ENCODE measurements around the gene FBXO42.
A peak's percentile ranks its signal among the peaks of the same experiment; 100 is the strongest.
"Not testable (repeated sequence)": the region's sequence is repeated elsewhere in the genome, so short reads cannot be mapped to it uniquely, and the experiment has no call there.

The FBXO42 gene

GRCh38 chr1:16226490-16227179 is 125.6 kb downstream of the FBXO42 start:
- Histone ChIP-seq H3K36me3 (ENCODE audit: control insufficient read depth in 5 of 5, insufficient read depth in 5 of 5, low read length in 5 of 5) (peaks cover 0 to 3% (median 0%) of the 10 kb centered on the region in 5 donors), H3K9ac (ENCODE audit: low read length in 5 of 5) (no peak overlapping the region), H3K9me3 (ENCODE audit: control insufficient read depth in 5 of 5, low read length in 5 of 5) (peaks cover 0 to 3% (median 0%) of the 10 kb centered on the region in 5 donors), H3K27ac (ENCODE audit: low read depth, low read length) (no peak overlapping the region), H3K4me1 (ENCODE audit: control insufficient read depth in 5 of 5, insufficient read depth in 5 of 5, low read length in 5 of 5) (peaks cover 0 to 12% (median 10%) of the 10 kb centered on the region in 5 donors), H3K27me3 (ENCODE audit: control insufficient read depth in 5 of 5, insufficient read depth in 4 of 5, low read length in 5 of 5) (peaks cover 0 to 25% (median 14%) of the 10 kb centered on the region in 5 donors), H3K4me3 (ENCODE audit: low read depth in 1 of 5, low read length in 5 of 5) (peak overlapping the region in 4 of 5 donors; percentile 34 to 55 (median 43))

GRCh38 chr1:16226129-16226489 is 126.2 kb downstream of the FBXO42 start:
- no peaks in the 10 kb centered on the region for H3K36me3 ChIP-seq (ENCODE audit: control insufficient read depth in 5 of 5, insufficient read depth in 5 of 5, low read length in 5 of 5)
- peaks cover 0 to 3% (median 0%) of the 10 kb centered on the region in 5 donors for H3K9me3 ChIP-seq (ENCODE audit: control insufficient read depth in 5 of 5, low read length in 5 of 5)
- peak overlapping the region in 2 of 5 donors; percentile 34 to 55 for H3K4me3 ChIP-seq (ENCODE audit: low read depth in 1 of 5, low read length in 5 of 5)
- H3K27ac ChIP-seq (ENCODE audit: low read depth, low read length): no peak overlapping the region
- H3K27me3 ChIP-seq (ENCODE audit: control insufficient read depth in 5 of 5, insufficient read depth in 4 of 5, low read length in 5 of 5): peaks cover 0 to 25% (median 14%) of the 10 kb centered on the region in 5 donors
- no peak overlapping the region for H3K9ac ChIP-seq (ENCODE audit: low read length in 5 of 5)
- H3K4me1 ChIP-seq (ENCODE audit: control insufficient read depth in 5 of 5, insufficient read depth in 5 of 5, low read length in 5 of 5): peaks cover 0 to 12% (median 10%) of the 10 kb centered on the region in 5 donors

GRCh38 chr1:16224472-16224871 is 127.8 kb downstream of the FBXO42 start:
- H3K27ac ChIP-seq (ENCODE audit: low read depth, low read length): no peak overlapping the region

GRCh38 chr1:16222716-16223115 is 129.6 kb downstream of the FBXO42 start:
- Histone ChIP-seq H3K4me1 (ENCODE audit: control insufficient read depth in 5 of 5, insufficient read depth in 5 of 5, low read length in 5 of 5) (peaks cover 0 to 16% (median 13%) of the 10 kb centered on the region in 5 donors), H3K27me3 (ENCODE audit: control insufficient read depth in 5 of 5, insufficient read depth in 4 of 5, low read length in 5 of 5) (peaks cover 0 to 21% (median 11%) of the 10 kb centered on the region in 5 donors)
- H3K9ac ChIP-seq (ENCODE audit: low read length in 5 of 5); H3K4me3 ChIP-seq (ENCODE audit: low read depth in 1 of 5, low read length in 5 of 5); H3K9me3 ChIP-seq (ENCODE audit: control insufficient read depth in 5 of 5, low read length in 5 of 5); H3K27ac ChIP-seq (ENCODE audit: low read depth, low read length); H3K36me3 ChIP-seq (ENCODE audit: control insufficient read depth in 5 of 5, insufficient read depth in 5 of 5, low read length in 5 of 5): not testable (repeated sequence)

More at GRCh38 chr1:16224472-16224871, 127.8 kb downstream of the FBXO42 start:
- Histone ChIP-seq H3K9ac (ENCODE audit: low read length in 5 of 5) (no peak overlapping the region), H3K4me1 (ENCODE audit: control insufficient read depth in 5 of 5, insufficient read depth in 5 of 5, low read length in 5 of 5) (peaks cover 0 to 12% (median 10%) of the 10 kb centered on the region in 5 donors), H3K4me3 (ENCODE audit: low read depth in 1 of 5, low read length in 5 of 5) (no peak overlapping the region), H3K9me3 (ENCODE audit: control insufficient read depth in 5 of 5, low read length in 5 of 5) (peaks cover 0 to 3% (median 0%) of the 10 kb centered on the region in 5 donors), H3K36me3 (ENCODE audit: control insufficient read depth in 5 of 5, insufficient read depth in 5 of 5, low read length in 5 of 5) (no peaks in the 10 kb centered on the region), H3K27me3 (ENCODE audit: control insufficient read depth in 5 of 5, insufficient read depth in 4 of 5, low read length in 5 of 5) (peaks cover 0 to 25% (median 14%) of the 10 kb centered on the region in 5 donors)

GRCh38 chr1:16221499-16221898 is 130.8 kb downstream of the FBXO42 start:
- Histone ChIP-seq H3K4me1 (ENCODE audit: control insufficient read depth in 5 of 5, insufficient read depth in 5 of 5, low read length in 5 of 5) (peaks cover 0 to 18% (median 16%) of the 10 kb centered on the region in 5 donors), H3K27me3 (ENCODE audit: control insufficient read depth in 5 of 5, insufficient read depth in 4 of 5, low read length in 5 of 5) (peaks cover 0 to 10% (median 6%) of the 10 kb centered on the region in 5 donors), H3K4me3 (ENCODE audit: low read depth in 1 of 5, low read length in 5 of 5) (no peak overlapping the region), H3K9ac (ENCODE audit: low read length in 5 of 5) (no peak overlapping the region), H3K9me3 (ENCODE audit: control insufficient read depth in 5 of 5, low read length in 5 of 5) (peaks cover 0 to 3% (median 0%) of the 10 kb centered on the region in 5 donors), H3K36me3 (ENCODE audit: control insufficient read depth in 5 of 5, insufficient read depth in 5 of 5, low read length in 5 of 5) (no peaks in the 10 kb centered on the region), H3K27ac (ENCODE audit: low read depth, low read length) (no peak overlapping the region)

GRCh38 chr1:16219968-16220500 is 132.2 kb downstream of the FBXO42 start:
- Histone ChIP-seq H3K27me3 (ENCODE audit: control insufficient read depth in 5 of 5, insufficient read depth in 4 of 5, low read length in 5 of 5) (peaks cover 0 to under 1% (median 0%) of the 10 kb centered on the region in 5 donors), H3K4me1 (ENCODE audit: control insufficient read depth in 5 of 5, insufficient read depth in 5 of 5, low read length in 5 of 5) (peaks cover 0 to 22% (median 20%) of the 10 kb centered on the region in 5 donors), H3K36me3 (ENCODE audit: control insufficient read depth in 5 of 5, insufficient read depth in 5 of 5, low read length in 5 of 5) (no peaks in the 10 kb centered on the region), H3K9ac (ENCODE audit: low read length in 5 of 5) (no peak overlapping the region), H3K4me3 (ENCODE audit: low read depth in 1 of 5, low read length in 5 of 5) (no peak overlapping the region), H3K9me3 (ENCODE audit: control insufficient read depth in 5 of 5, low read length in 5 of 5) (no peaks in the 10 kb centered on the region), H3K27ac (ENCODE audit: low read depth, low read length) (no peak overlapping the region)

- Histone ChIP-seq H3K4me3 (ENCODE audit: low read depth in 1 of 5, low read length in 5 of 5) (no peak overlapping the region), H3K9ac (ENCODE audit: low read length in 5 of 5) (no peak overlapping the region), H3K27ac (ENCODE audit: low read depth, low read length) (no peak overlapping the region), H3K9me3 (ENCODE audit: control insufficient read depth in 5 of 5, low read length in 5 of 5) (no peaks in the 10 kb centered on the region), H3K27me3 (ENCODE audit: control insufficient read depth in 5 of 5, insufficient read depth in 4 of 5, low read length in 5 of 5) (no peaks in the 10 kb centered on the region), H3K36me3 (ENCODE audit: control insufficient read depth in 5 of 5, insufficient read depth in 5 of 5, low read length in 5 of 5) (no peaks in the 10 kb centered on the region), H3K4me1 (ENCODE audit: control insufficient read depth in 5 of 5, insufficient read depth in 5 of 5, low read length in 5 of 5) (peaks cover 0 to 22% (median 20%) of the 10 kb centered on the region in 5 donors)
Measured at GRCh38 chr1:16218674-16219071, 133.6 kb downstream of the FBXO42 start.

GRCh38 chr1:16218014-16218673 is 134.1 kb downstream of the FBXO42 start:
- H3K9ac ChIP-seq (ENCODE audit: low read length in 5 of 5): peak overlapping the region in 1 of 5 donors; percentile 36
- H3K4me3 ChIP-seq (ENCODE audit: low read depth in 1 of 5, low read length in 5 of 5): peak overlapping the region in 2 of 5 donors; percentile 55 to 77

GRCh38 chr1:16217061-16217785 is 135.1 kb downstream of the FBXO42 start:
- peak overlapping the region in 4 of 5 donors; percentile 40 to 75 (median 62) for H3K9ac ChIP-seq (ENCODE audit: low read length in 5 of 5)
- no peaks in the 10 kb centered on the region for H3K27me3 ChIP-seq (ENCODE audit: control insufficient read depth in 5 of 5, insufficient read depth in 4 of 5, low read length in 5 of 5)
- no peak overlapping the region for H3K27ac ChIP-seq (ENCODE audit: low read depth, low read length)
- peaks cover 0 to 22% (median 20%) of the 10 kb centered on the region in 5 donors for H3K4me1 ChIP-seq (ENCODE audit: control insufficient read depth in 5 of 5, insufficient read depth in 5 of 5, low read length in 5 of 5)
- H3K9me3 ChIP-seq (ENCODE audit: control insufficient read depth in 5 of 5, low read length in 5 of 5): no peaks in the 10 kb centered on the region
- H3K36me3 ChIP-seq (ENCODE audit: control insufficient read depth in 5 of 5, insufficient read depth in 5 of 5, low read length in 5 of 5): no peaks in the 10 kb centered on the region
- H3K4me3 ChIP-seq (ENCODE audit: low read depth in 1 of 5, low read length in 5 of 5): peak overlapping the region; percentile 66 to 86 (median 78)

More at GRCh38 chr1:16218014-16218673, 134.1 kb downstream of the FBXO42 start:
- Histone ChIP-seq H3K36me3 (ENCODE audit: control insufficient read depth in 5 of 5, insufficient read depth in 5 of 5, low read length in 5 of 5) (no peaks in the 10 kb centered on the region), H3K4me1 (ENCODE audit: control insufficient read depth in 5 of 5, insufficient read depth in 5 of 5, low read length in 5 of 5) (peaks cover 0 to 22% (median 20%) of the 10 kb centered on the region in 5 donors), H3K9me3 (ENCODE audit: control insufficient read depth in 5 of 5, low read length in 5 of 5) (no peaks in the 10 kb centered on the region), H3K27ac (ENCODE audit: low read depth, low read length) (no peak overlapping the region), H3K27me3 (ENCODE audit: control insufficient read depth in 5 of 5, insufficient read depth in 4 of 5, low read length in 5 of 5) (no peaks in the 10 kb centered on the region)

All from subcutaneous abdominal adipose tissue (tissue), 5 donors.